GM19025 (cell line): Measurements from ENCODE around the gene PRDM16.

Experiments used
- ATAC-seq: cut with Tn5 transposase; IDR thresholded peaks from one replicate; pipeline ENCODE4 v1.9.1; 2021; ENCODE audit warnings: mild to moderate bottlenecking, low read depth, moderate library complexity; ENCODE audit not compliant: unreplicated experiment

PRDM16 gene

DNA sequence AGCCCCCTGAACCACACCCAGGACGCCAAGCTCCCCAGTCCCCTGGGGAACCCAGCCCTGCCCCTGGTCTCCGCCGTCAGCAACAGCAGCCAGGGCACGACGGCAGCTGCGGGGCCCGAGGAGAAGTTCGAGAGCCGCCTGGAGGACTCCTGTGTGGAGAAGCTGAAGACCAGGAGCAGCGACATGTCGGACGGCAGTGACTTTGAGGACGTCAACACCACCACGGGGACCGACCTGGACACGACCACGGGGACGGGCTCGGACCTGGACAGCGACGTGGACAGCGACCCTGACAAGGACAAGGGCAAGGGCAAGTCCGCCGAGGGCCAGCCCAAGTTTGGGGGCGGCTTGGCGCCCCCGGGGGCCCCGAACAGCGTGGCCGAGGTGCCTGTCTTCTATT, 342.8 kb downstream of the PRDM16 start:
- ATAC-seq, result no peak

DNA sequence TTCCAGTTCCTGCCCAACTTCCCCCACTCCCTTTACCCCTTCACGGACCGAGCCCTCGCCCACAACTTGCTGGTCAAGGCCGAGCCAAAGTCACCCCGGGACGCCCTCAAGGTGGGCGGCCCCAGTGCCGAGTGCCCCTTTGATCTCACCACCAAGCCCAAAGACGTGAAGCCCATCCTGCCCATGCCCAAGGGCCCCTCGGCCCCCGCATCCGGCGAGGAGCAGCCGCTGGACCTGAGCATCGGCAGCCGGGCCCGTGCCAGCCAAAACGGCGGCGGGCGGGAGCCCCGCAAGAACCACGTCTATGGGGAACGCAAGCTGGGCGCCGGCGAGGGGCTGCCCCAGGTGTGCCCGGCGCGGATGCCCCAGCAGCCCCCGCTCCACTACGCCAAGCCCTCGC, 343.4 kb downstream of the PRDM16 start:
- no peak for ATAC-seq

DNA sequence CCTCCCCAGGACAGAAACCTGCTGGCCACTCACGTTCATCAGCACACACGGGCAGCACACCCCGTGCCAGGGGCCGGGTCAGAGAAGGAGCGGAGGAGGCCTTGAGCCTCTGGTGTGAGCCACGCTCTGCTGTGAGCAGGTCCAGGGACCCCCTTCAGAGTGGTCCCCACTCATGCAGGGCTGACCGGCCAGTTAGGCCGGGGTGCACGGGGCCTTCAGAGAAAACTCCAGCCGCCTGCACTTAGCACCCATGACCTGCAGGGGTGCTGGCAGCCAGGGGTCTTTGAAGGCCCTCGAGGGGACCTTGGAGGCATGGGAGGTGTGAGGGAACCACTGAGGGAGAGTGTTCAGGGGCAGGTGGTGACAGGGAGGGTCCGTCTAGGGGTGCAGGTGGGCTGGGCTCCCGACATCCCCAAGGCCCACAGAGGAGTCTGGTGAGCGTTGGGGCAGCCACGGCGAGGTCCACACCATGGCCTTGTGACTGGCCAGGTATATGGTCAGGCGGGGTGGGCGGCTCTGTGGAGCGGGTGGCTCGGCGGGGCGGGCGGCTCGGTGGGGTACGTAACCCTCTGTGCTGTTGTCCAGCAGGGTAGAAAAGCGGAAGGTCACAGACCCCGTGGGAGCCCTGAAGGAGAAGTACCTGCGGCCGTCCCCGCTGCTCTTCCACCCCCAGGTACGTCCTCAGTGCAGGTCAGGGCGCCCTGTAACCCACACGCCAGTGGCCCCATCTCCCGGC, 345.1 kb downstream of the PRDM16 start:
- ATAC-seq, result no peak

DNA sequence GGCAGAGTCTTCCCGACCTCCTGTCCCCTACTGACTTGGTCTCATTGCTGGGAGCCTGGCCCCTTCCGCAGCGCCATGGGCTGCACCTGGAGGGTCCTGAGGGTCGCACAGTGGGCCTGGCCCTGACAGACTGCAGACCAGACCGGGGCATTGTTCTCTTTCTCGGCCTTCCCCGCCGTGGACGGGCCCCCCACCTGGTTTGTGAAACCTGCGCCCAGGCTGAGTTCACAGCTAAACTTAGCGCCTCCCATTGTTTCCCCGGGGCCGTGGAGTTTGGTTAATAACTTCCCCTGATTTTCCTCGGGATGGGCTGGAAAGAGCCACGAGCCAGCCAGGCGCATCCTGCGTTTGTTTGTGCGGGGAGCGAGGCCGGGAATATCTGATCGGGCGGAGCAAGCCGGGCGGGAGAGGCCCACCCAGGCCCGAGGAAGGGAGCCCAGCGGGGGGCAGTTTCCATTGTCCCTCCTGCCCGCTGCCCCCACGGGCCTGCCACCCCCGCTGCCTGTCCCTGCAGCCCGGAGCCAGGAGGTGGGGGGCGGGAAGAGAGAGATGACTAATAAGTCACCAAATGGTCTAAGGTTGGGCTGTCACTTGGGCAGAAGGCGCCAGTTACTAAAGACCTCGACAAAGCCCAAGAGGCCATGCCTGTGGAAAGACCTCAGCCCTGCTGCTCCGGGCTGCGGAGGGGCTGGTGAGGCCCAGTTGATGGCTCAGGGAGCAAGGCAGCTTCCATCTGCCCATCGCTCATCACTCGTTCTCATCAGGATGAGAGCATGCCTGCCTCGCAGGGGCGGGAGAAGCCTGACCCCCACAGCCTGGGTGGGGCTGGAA, 346.5 kb downstream of the PRDM16 start:
- no peak for ATAC-seq

DNA sequence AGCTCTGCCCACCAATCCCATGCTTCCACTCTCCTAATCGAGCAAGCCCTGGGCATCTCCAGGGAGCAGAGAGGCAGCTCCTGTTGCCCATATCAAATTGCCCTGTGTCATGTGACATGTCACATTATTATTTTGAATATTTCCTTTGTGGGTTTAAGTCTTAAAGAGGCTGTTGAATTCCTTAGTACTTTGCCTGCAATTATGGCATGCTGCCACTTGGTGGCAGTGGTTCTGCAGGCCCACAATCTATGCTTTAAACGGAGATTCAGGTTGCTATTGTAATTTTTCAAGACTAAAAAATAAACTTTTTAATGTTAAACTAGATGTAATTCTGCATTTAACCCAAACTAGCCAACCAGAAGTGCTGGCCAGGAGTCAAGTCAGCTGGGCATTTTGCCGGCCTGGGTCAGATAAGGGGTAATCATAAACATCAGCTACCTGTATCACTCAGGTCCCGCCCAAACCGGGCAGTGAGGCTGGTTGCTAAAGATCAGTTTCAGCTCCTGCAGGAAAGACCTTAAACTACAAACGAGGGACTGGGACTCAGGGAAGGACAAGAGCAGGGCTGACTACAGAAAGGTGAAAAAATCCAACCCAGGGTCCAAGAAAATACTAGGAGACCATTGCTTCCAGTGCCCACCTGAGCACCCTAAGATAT, 348.2 kb downstream of the PRDM16 start:
- no peak for ATAC-seq

DNA sequence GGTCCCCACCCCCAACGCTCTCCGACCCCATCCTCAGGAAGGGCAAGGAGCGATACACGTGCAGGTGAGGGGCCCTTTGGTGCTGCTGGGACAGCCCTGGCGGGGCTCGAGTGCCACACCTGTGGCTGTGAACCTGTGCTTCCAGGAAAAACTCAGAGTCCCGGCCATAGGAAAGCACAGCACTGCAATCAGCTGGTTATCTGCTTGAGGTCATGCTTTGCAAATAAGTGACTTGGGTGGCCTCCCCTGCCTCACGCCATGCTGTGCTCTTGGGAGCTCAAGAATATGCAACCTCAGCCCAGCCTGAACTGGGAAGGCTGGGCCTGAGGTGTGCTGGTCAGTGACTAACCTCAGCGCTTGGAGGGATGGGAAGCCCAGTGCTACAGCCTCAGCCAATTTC, 348.9 kb downstream of the PRDM16 start:
- ATAC-seq, result no peak

DNA sequence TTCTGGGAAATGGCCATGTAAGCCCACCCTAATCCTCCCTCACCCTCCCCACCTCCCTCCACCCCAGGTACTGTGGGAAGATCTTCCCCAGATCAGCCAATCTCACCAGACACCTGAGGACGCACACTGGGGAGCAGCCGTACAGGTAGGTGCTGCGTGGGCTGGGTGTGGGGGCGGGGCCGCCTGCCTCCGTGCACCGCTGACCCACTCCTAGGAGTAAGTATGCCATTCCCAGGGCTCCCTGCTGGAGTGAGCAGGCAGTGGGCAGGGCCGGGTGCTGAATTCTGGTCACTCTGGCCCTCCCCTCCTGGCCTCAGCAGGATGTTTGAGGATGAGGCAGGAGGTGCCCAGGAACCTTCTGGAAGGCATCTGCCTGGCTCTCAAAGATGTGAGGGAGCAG, 349.6 kb downstream of the PRDM16 start:
- ATAC-seq, result no peak

DNA sequence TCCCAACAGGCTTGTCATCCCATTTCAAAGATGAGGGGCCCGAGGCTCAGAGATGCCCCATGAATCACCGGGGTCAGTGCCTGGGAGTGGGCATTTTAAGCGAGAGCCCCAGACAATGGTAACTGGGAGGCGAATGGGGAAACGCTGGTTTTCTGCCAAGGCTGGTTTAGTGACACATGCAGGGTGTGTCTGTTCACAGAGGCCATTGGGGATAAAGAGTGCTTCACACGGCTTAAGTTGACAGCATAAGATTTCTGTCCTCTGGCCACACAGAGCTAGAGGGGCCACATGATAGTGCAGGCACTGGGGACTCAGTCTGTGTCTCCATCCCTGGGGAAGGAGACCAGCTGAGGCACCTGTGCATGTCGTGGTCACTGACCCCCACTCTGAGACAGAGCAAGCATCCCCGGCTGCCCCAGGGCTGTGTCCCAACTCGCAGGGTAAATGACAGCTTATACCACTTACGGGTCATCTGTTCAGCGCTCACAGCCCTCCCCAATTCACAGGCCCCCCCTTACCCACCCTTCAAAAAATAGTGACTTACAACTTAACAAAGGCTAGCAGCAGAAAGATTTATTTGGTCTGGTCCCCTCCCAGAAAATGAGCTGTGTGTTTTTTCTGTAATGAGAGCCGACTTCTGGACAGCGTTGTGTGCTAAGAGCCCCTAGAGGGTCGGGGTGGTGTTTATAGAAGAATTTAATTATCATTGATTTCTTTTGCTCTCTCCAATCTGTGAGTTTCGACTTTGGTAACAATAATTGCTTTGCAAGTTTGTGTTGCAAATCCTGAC, 350.6 kb downstream of the PRDM16 start:
- no peak for ATAC-seq

DNA sequence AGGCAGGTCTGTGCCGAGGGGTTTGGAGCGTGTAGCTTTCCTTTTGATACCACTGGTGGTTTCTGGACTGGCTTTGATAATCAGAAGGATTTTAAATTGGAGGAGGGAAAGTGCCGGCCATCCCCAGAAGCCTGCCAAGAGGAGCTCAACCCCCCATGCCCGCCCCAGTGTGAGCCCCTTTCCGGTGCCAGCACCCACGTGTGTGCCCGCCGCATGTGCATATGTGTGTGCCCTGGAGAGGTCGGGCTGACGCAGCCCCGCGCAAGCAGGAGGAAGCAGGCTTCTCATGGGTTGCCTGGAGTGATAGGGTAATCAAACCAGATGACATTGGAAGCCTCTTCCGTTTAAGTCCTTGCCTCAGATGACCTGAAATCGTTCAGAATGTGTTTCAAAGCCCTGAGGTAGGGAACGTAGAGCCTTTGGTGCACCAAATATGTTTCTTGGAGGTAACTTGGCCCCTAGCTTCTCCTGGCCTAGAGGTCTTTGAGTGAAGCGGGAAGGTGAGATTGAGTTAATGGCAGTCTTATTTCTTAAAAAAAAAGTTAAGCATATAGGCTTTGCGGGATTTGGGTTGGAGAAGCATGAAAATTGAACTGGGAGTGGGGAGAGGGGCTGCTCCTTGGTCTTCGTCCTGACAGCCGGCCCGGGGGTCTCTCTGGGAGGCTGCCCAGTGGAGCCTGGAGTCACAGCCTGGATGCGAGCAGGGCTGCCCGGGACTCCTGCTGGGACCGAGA, 351.4 kb downstream of the PRDM16 start:
- no peak for ATAC-seq

DNA sequence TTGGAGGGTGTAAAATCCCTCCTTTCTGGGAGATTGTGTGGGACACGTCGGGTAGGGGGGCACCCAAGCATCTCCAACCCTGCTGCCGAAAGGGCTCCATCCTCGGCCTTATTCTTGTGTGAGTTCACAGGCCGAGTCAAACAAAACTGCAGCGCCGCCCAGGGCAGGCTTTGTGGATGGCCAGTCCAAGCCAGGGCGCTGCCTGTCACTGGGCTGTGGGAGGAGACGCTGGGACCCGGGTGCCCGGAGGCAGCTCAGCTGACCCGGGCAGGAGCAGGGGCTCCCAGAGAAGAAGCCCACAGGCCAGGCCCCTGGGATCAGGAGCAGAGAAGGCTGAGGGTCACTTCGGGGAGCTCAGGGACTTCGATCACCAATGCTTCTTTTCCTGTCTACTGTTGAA, 353.6 kb downstream of the PRDM16 start:
- no peak for ATAC-seq

DNA sequence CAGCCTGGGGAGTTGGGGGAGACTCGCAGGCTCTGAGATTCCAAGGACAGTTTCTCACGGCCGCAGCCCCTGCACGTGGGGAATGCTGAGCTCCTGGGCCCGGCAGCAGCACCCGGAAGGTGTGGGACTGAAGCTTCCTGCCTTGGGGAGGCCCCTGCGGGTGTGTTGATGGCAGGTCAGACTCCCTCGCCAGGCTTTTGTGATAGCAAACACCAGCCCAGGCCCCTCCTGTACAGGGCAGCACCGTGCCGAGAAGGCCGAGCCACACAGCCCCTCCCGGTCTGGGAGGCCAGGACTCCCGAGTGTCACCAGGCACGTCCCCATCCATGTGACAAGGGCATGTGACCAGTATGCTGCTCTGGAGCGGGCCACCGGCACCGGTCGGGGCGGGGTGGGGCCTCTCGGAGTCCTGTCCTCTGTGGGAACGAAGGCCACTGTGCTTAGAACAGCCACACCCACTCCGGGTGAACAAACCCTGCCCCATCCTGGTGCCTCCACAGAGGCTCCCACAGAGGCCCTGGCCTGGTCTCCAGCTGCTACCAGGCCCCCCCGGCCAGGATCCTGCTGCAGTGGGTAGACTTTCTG, 354.3 kb downstream of the PRDM16 start:
- no peak for ATAC-seq

DNA sequence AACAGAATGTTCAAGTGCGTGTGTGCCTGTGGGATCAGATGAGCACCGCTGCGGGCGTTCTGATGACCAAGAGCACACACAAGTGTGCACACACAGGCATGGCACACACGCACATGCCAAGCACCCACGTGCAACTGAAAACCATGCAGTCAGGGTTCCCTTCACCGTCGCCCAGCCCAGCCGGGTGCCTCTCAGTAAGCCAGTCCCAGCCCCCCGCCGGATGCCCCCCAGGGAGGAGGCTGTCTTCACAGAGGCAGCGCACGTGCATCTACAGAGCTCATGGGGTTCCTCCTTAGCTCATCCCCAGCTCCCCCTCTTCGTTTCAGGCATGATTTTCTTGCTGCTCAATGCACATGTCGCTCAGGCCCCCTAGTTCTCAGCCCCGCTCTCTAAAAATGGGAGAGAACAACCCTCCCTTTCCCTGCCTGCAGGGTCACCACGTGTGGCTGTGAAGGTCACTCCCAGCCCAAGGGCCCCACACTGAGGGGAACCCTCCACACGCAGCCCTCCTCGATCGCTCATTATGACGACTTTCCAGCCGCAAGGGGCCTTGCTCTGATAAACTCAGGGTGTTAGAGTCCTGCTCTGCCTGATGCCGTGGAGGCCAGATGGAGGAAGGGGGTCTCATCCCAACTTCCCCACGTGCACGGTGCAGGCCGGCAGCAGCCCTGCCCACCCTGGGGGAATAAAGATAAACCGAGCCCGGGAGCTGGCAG, 355.1 kb downstream of the PRDM16 start:
- no peak for ATAC-seq

DNA sequence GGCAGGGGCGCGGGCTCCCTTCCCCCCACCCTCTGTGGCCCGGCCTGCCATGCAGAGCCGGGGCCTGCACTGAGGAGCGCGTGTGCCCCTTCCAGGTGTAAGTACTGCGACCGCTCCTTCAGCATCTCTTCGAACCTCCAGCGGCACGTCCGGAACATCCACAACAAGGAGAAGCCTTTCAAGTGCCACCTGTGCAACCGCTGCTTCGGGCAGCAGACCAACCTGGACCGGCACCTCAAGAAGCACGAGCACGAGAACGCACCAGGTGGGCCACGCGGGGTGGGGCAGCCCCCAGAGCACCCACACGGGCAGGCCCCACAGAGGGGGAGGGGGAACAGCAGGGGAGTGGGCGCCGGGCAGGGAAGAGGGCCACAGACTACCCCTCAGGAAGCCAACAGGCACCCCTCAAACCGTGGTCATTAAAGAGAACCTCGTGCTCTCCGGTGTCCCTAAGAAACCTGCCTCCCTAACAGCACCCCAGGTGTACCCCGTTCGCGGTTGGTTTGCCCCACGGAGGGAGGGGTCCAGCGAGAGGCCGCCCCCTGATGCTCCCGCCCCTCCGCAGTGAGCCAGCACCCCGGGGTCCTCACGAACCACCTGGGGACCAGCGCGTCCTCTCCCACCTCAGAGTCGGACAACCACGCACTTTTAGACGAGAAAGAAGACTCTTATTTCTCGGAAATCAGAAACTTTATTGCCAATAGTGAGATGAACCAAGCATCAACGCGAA, 356.6 kb downstream of the PRDM16 start:
- ATAC-seq, result no peak

DNA sequence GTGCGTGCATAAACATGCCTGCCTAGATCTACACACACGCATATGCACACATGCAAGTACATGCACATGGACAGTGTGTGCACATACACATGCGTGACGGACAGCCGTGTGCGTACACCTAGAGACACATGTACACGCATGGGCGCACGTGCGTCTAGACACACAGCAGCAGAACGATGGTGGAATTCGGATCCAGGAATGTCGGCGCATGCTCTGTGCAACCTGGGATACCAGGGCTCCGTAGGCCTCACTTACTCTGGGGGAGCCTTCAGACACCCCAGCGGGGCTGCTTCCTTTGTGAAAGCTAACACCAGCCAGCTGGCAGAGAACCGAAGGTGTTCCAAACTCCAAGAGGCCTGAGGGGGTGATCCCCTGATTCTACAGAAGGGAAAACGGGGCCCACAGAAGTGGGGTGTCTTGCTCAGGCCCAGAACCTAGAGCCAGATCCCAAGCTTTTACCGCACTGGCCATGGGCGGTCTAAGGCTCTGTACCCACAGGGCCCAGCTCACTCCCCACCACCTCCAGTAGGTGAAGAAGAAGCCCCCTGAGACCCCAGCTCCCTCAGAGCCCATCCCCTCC, 358.0 kb downstream of the PRDM16 start:
- ATAC-seq, result no peak

DNA sequence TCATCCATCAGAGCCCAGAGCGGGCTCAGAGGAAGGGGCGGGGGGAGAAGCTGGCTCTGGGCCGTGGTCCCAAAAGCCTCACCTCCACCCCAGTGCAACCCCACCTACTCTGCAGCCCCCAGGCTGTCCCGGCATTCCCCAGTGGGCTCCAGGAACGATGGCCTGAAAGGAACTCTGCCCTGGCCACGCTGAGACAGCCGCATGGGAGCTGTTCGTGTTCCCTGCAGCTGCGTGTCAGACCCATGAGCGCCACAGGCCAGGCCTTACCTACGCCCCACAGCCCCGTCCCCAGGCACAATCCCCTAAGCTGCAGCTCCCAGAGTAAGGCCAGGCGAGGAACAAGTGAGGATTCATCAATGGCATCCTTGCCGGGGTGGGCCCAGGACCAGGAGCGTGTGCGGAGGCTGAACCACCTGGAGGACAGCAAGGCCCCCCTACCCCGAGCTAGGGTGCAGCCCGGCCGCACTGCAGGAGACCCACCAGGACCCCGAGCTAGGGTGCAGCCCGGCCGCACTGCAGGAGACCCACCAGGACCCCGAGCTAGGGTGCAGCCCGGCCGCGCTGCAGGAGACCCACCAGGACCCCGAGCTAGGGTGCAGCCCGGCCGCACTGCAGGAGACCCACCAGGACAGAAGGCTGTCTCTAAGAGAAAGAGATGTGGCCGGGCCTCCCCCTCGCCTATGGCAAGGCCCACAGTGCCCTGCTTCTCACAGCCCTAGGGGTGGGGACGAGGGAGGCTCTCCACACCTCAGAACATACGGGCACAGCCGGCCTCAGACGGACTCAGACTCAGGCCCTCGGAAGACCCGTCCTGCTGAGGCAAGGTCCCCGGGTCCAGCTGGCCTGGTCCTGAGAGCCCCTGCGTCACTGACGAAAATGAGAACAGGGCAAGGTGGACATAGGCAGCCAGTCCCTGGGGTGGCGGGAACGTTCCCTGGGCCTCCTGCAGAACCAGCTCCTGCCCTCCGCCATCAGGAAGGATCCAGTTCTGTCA, 359.0 kb downstream of the PRDM16 start:
- ATAC-seq, result no peak

DNA sequence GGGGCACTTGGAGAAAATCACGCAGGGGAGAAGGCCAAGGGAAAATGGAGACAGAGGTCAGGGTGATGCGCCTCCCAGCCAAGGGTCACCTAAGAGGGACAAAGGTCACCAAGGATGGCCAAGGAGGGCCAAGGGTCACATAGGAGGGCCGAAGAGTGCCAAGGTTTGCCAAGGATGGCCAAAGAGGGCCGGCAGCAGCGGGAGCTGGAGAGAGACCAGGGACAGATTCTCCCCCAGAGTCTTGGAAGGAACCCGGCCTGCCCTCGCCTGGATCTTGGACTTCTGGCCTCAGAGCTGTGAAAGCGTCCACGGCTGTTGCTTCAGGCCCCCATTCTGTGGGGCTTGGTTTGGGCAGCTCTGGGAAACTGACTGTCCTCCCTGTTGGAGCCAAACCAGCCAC, 359.9 kb downstream of the PRDM16 start:
- no peak for ATAC-seq

DNA sequence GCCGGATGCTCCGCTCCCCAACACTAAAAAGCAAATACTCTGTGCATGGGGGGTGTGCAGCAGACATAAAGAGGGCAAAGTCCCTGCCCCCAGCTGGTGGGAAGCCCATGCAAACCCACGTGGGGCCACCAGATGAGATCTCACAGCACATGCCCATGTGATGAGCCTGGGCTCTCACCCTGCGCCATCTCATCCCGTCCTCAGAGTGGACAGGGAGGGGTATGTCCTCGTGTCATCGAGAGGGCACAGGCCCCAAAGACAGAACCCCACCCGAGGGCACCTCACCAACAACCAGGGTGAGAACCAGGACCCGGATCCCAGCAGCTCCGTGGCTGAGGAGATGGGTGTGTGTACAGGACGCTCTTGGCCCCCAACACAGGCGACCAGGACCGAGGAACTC, 360.3 kb downstream of the PRDM16 start:
- ATAC-seq, result no peak
